OCI-LY7 (cell line): ENCODE data around the gene KATNIP.

ENCODE experiments used
- CTCF ChIP-seq: fragments of 200-600 bp; sonication (generic); conservative IDR thresholded peaks from 2 replicates; pipeline ENCODE4 v1.5.1; 2014; ENCODE audit warnings: mild to moderate bottlenecking, antibody characterized with exemption, low read length, moderate library complexity, mixed read lengths
- EZH2phosphoT487 ChIP-seq: fragments of 200-600 bp; sonication (generic); IDR thresholded peaks from 2 replicates; pipeline ENCODE4 v1.6.1; 2018; ENCODE audit warnings: low read depth, borderline replicate concordance, mild to moderate bottlenecking, mixed run types, antibody characterized with exemption, low read length, moderate library complexity, mixed read lengths

GRCh38 chr16:27547851-27548250, 2.1 kb upstream of the KATNIP start:
- TF ChIP-seq CTCF (no peak), EZH2phosphoT487 (no peak)
